Osteocyte (in vitro differentiated cells): Measurements from ENCODE around the gene SAXO2. TPM values are rescaled to one million over a fixed set of nuclear protein-coding genes. Genes with fewer than 3 reads are reported as not detected.
"Not testable (repeated sequence)": the region's sequence is repeated elsewhere in the genome, so short reads cannot be mapped to it uniquely, and the experiment has no call there.

Source experiments
- DNase-seq: peaks from one replicate; pipeline ENCODE4 v3.0.0; 2021; ENCODE audit warnings: mixed read lengths; ENCODE audit not compliant: unreplicated experiment; ENCODE audit errors: extremely low spot score
- H3K27ac Mint-ChIP-seq: one replicate; pipeline ENCODE4 v1.8.0; 2021; ENCODE audit warnings: mild to moderate bottlenecking, mixed read lengths; ENCODE audit not compliant: unreplicated experiment
- H3K27me3 Mint-ChIP-seq: one replicate; pipeline ENCODE4 v1.8.0; 2021; ENCODE audit warnings: mixed read lengths; ENCODE audit not compliant: unreplicated experiment
- H3K36me3 Mint-ChIP-seq: one replicate; pipeline ENCODE4 v1.8.0; 2021; ENCODE audit warnings: mixed read lengths; ENCODE audit not compliant: unreplicated experiment
- H3K4me1 Mint-ChIP-seq: one replicate; pipeline ENCODE4 v1.8.0; 2021; ENCODE audit warnings: mixed read lengths; ENCODE audit not compliant: unreplicated experiment
- H3K4me3 Mint-ChIP-seq: one replicate; pipeline ENCODE4 v1.8.0; 2021; ENCODE audit warnings: mild to moderate bottlenecking, moderate library complexity, mixed read lengths; ENCODE audit not compliant: unreplicated experiment
- H3K9me3 Mint-ChIP-seq: one replicate; pipeline ENCODE4 v1.8.0; 2021; ENCODE audit warnings: mixed read lengths; ENCODE audit not compliant: unreplicated experiment
- total RNA-seq: library from RNA; stranded (reverse); gene quantifications from 2 replicates; pipeline ENCODE4 v1.2.1, GENCODE V29; 2021
- TF ChIP-seq, protein P1 (sequence below): fragments of 200-600 bp; sonication (generic); IDR thresholded peaks from 2 replicates; pipeline ENCODE4 v1.5.0; 2021; ENCODE audit warnings: antibody characterized with exemption, mild to moderate bottlenecking, moderate library complexity

Gene SAXO2
- total RNA-seq, 1 donor from 2014 or later: 2.0 TPM

DNA sequence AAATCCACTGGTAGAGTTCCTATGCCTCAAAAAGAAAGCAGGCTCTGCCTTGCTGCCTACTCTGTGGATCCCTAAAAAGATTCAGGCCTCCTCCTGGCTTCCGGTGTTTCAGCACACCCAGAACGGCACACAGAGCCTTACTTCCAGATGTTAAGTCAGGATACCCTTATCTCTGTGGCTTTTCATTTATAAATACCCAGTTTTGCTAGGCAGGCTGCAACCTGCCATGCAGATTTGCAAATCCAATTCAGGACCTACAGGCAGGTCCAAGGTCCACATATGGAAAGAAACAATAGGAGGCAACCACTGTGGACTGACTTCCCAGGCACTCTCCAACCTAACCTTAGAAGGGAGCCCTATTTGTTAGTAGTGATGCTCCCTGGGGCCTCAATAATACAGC, 30.8 kb upstream of the SAXO2 start:
- TF ChIP-seq, protein P1, sequence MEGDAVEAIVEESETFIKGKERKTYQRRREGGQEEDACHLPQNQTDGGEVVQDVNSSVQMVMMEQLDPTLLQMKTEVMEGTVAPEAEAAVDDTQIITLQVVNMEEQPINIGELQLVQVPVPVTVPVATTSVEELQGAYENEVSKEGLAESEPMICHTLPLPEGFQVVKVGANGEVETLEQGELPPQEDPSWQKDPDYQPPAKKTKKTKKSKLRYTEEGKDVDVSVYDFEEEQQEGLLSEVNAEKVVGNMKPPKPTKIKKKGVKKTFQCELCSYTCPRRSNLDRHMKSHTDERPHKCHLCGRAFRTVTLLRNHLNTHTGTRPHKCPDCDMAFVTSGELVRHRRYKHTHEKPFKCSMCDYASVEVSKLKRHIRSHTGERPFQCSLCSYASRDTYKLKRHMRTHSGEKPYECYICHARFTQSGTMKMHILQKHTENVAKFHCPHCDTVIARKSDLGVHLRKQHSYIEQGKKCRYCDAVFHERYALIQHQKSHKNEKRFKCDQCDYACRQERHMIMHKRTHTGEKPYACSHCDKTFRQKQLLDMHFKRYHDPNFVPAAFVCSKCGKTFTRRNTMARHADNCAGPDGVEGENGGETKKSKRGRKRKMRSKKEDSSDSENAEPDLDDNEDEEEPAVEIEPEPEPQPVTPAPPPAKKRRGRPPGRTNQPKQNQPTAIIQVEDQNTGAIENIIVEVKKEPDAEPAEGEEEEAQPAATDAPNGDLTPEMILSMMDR: no peak
- Mint-ChIP-seq H3K27ac (no peak overlapping the region), H3K27me3 (no peaks in the 10 kb centered on the region), H3K9me3 (no peaks in the 10 kb centered on the region), H3K4me1 (peaks cover 2% of the 10 kb centered on the region), H3K36me3 (peaks cover 25% of the 10 kb centered on the region), H3K4me3 (no peak overlapping the region)
- DNase-seq: no peak

DNA sequence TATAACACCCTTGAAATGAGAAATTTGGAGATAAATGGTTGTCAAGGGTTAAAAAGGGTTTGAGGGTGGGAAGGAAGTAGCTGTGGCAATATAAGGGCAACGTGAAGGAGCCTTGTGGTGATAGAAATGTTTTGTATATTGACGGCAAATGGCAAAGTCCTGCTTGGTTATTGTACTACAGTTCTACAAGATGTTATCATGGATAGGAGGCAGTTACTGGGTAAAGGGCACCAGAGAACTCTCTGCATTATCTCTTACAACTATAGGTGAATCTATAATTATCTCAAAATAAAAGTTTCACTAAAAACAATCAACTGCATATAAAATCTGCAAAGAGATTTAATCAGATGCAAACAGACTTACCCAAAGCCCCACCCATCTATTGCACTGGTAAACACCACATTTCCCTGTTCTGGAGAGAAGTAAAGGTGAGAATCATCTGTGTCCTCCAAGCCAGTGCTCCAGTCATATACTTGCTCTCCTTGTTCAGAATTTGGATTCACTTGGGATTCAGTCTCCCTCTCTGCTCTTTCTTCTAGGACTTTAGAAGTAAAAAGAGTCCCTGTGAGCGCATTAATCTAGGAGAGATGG, 24.6 kb upstream of the SAXO2 start:
- peaks cover 26% of the 10 kb centered on the region for H3K36me3 Mint-ChIP-seq
- not testable (repeated sequence) for H3K4me3 Mint-ChIP-seq, DNase-seq, H3K9me3 Mint-ChIP-seq, H3K27me3 Mint-ChIP-seq, H3K4me1 Mint-ChIP-seq, H3K27ac Mint-ChIP-seq

DNA sequence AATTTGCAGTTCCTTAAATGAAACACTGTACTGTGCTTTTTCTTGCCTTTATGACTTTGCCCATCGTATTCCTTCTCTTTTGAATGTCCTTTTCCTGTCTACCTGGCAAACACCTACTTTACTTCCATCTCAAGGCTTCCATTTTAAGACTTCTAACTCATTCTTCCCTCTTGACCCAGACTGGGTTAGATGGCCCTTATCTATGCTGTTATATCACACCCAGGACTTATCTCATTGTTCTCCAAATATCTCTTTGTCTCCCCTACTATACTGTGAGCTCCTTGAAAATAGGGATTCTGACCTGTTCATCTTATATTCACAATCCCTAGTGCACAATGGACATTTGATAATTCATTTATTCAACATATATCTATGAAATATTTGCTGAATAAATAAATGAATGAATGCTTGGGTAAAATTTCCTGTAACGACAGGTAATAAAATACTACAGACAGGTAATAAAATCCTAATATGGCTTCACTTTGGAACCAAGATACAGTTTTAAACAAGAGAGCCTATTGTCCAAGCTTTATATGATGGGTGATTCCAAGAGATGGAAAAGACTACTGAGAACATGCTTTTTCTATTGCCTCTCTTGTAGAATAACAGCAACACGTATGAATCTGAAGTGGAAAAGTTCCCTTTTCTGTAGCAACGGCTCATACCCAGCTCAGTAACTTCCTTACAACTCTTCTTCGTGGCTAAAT, 22.8 kb upstream of the SAXO2 start:
- no peaks in the 10 kb centered on the region for H3K27me3 Mint-ChIP-seq
- DNase-seq: no peak
- H3K27ac Mint-ChIP-seq: no peak overlapping the region
- TF ChIP-seq, protein P1: no peak
- no peak overlapping the region for H3K4me3 Mint-ChIP-seq
- peaks cover 31% of the 10 kb centered on the region for H3K36me3 Mint-ChIP-seq
- peaks cover 3% of the 10 kb centered on the region for H3K4me1 Mint-ChIP-seq
- no peaks in the 10 kb centered on the region for H3K9me3 Mint-ChIP-seq

DNA sequence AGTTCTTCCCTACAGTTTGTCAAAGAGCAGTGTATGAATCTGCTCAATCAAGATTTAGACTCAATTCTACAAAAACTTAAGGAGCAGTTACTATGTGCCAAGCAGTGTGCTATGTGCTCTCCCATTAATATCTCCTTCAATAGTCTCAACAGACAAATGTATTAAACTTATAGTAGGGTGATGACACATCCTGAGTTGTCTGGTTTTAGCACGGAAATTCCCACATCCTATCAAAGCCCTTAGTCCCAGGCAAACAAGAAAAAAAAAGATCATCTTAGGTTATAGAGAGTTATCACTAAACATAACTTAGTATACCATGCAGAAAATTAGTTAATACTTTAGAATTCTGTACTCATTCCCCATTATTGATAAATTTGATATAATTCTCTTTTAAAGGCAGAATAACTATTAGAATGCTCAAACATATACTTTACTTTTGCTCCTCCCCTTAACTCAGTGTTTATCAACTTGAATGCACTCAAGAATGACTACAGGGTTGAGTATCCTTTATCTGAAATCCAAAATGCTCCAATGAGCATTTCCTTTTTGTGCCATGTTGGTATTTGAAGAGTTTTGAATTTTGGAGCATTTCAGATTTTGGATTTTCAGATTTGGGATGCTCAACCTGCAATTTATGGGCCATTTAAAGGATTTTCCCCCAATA, 20.6 kb upstream of the SAXO2 start:
- not testable (repeated sequence) for H3K4me3 Mint-ChIP-seq, H3K27ac Mint-ChIP-seq, H3K27me3 Mint-ChIP-seq, H3K4me1 Mint-ChIP-seq, H3K9me3 Mint-ChIP-seq, DNase-seq
- peaks cover 32% of the 10 kb centered on the region for H3K36me3 Mint-ChIP-seq

DNA sequence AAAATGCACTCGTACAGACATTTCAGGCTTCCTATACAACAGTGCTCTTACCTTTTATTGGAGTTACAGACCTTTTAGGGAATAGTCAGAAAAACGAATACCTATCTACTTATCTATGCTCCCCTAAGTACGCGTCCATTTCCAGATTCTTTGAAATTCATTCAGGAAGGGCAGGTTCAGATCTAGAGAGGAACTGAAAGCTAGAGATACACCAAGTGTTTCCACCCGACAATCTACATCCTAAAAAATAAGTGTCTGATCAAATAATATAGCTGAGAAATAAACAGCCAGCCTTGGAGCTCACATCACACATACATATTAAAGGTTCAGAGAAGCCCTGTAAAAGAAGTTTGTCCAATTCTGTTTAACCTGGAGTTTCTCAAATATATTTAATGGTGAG, 19.0 kb upstream of the SAXO2 start:
- H3K36me3 Mint-ChIP-seq: peaks cover 32% of the 10 kb centered on the region
- DNase-seq, H3K27ac Mint-ChIP-seq, H3K9me3 Mint-ChIP-seq, H3K4me1 Mint-ChIP-seq, H3K27me3 Mint-ChIP-seq, H3K4me3 Mint-ChIP-seq: not testable (repeated sequence)

DNA sequence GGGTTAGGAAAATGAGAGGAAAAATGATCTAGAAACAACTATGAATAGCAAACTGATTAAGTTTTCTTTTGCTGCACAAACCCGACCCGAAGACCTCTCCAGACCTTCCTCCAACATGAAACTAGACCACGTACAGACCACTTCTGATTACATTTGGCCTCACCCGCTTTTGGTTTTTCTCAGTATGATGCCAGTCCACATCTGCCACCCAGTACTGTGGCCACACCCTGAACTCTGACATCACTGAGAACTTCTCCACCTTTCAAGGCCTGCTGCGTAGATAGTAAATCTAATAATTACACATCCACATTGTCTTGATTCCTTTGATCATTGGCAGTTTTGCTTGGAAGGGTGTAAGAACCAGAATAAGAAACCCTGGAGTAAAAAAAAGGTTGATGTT, 16.7 kb upstream of the SAXO2 start:
- peaks cover 18% of the 10 kb centered on the region for H3K36me3 Mint-ChIP-seq
- not testable (repeated sequence) for H3K27me3 Mint-ChIP-seq, H3K4me1 Mint-ChIP-seq, H3K9me3 Mint-ChIP-seq, H3K27ac Mint-ChIP-seq, H3K4me3 Mint-ChIP-seq, DNase-seq

DNA sequence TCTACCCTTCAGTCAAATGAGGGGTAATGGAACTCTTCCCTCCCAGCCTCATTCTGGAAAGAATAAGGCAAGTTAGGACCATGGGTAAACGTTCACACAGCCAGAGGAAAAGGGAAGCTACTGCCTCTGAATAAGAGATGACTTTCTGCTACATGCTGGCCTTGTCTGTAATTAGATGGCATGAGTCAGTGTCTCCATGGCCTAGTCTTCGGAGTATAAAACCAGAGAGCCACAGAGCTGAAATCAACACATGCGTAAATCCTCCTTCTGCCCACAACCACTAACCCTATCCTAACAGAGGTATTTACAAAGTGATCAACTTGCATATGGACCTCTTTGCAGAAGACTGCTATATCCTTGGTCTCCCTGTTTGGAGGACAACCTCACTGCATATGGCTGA, 14.4 kb upstream of the SAXO2 start:
- H3K4me1 Mint-ChIP-seq, H3K27ac Mint-ChIP-seq, H3K27me3 Mint-ChIP-seq, DNase-seq, H3K9me3 Mint-ChIP-seq, H3K4me3 Mint-ChIP-seq: not testable (repeated sequence)
- H3K36me3 Mint-ChIP-seq: peaks cover 24% of the 10 kb centered on the region

DNA sequence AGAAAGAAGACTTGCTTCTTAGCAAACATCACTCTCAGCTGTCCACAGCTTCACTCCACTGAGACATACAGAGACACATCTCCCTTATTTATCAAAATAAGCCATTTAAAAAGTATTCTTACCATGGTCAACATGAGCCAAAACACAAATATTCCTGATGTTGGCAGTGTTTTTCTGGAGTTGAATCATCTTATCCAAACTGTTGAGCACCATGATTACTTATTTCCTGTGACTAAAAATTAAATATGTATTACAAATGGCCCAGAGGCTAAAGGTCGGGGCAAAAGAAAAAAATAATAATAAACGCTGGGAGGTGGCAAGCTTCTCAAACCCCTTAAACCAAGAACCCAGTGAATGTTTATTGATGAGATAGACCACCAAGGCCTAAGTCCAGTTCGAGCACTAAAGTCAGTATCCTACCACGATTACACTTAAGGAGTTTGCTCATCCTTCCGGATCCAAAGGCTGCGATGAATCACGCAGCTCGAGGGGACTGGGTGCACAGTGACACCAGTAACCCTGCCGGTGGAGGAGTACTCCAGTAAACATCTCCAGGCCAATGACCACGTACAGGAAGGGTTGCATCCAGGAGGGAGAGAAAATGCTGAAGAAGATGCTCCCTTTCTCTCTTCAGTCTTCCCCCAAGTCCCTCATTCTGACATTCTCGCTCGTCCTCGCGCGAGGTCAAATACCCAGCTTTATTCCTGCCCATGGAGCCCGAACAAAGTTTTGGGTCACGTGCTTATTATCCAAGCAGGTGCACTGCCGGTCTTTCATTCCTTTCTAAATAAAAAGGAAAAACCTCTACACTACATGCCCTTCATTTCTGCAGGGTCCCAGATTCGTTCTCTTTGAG, 824 bp upstream of the SAXO2 start:
- not testable (repeated sequence) for DNase-seq, H3K27me3 Mint-ChIP-seq, H3K9me3 Mint-ChIP-seq
- H3K4me1 Mint-ChIP-seq: peaks cover 23% of the 10 kb centered on the region
- H3K27ac Mint-ChIP-seq: peak overlapping the region; percentile 90
- H3K36me3 Mint-ChIP-seq: peaks cover 13% of the 10 kb centered on the region
- peak overlapping the region; percentile 94 for H3K4me3 Mint-ChIP-seq
